GM19193 (cell line): ENCODE results near the gene ELOVL7.

Source experiments
- POLR2A ChIP-seq: IDR thresholded peaks from 4 replicates; pipeline ENCODE4 v1.6.1; 2011; ENCODE audit not compliant: insufficient read depth, insufficient read length; ENCODE audit errors: extremely low read depth

ELOVL7 gene

DNA sequence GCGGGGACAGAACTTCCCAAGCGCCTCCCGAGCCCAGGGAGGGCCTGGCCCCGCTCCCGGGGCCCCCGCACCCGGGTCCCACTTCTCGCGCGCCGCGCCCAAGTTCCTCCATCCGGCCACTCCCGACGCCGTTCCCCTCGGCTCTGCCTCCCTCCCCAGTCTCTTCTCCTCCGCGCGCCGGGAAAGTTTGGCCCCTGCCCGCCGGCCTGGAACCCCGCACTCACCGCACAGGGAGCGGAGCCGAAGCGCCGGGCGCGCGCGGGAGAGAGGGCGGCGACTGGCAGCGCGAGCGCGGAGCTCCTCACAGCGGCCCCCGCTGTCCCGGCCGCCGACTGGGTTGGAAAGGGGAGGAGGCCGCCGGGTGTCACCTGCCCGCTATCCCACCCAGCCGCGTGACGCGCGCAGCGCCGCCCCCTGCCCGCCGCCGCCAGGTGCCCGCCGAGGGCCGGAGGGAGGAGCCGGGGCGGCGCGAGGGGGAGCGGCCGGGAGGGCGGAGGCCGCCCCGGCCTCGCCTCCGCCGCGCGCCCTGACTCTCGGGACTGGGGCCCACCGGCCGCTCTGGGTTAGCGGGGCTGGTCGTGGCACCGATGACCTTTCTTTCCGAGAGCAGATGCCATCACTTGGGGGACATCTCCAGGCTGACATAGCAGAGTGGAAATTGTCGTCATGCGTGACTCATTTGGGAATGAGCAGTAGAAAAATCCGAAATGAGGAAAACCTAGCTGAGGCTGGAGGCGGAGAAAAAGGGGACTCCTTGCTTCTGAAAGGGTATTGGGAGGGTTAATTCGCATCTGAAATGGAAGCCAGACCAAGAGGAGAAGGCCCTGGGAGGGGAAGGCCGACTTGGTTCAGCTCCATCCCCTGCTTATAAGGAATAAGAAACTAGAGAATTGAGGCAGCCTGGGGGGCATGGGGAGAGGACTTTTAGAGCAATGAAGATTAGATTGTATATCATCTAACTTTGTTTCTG lies at the start of gene ELOVL7:
ELOVL7 (minus strand) TSS at position 334 of the 970 bp plus-strand sequence. CDS start 56,872 bp downstream, outside the sequence.
- no peak for TF ChIP-seq POLR2A

DNA sequence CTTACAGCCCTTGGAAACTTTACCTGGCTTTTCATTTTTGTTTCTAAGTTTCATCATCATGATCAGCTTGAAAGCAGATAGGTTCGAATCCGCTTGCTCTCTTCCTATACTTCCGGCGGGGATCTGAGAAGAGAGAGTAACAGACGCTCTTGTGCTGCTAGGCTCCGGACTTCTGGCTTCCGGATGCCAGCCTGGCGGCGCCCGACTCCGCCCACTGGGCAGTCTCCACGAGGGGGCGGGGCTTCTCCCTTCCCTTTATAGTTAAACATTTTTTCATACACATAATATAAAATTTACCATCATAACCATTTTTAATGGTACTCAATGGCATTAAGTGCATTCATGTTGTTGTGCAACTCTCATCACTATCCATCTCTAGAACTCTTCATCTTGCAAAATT lies 49.5 kb upstream of the ELOVL7 start:
- TF ChIP-seq POLR2A, result no peak

DNA sequence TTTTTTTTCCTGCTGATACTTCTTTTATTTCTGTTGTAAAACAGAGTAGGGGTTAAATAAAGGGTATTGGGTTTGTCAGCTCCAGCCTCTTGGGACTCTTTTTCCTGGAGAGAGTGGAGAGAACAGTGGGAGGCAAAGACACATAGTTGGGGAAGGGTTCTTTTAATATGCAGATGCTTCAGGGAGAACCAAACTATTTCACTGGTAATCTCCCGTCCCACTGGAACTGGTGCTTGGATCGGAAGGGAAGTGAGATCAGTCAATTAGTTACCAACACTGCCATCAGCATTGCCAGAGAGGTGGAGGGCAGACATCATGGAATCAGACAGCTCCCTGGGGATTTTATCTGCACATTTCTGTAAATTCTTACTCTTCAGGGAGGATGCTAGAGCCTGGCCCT lies 47.6 kb upstream of the ELOVL7 start:
- TF ChIP-seq POLR2A, result no peak

DNA sequence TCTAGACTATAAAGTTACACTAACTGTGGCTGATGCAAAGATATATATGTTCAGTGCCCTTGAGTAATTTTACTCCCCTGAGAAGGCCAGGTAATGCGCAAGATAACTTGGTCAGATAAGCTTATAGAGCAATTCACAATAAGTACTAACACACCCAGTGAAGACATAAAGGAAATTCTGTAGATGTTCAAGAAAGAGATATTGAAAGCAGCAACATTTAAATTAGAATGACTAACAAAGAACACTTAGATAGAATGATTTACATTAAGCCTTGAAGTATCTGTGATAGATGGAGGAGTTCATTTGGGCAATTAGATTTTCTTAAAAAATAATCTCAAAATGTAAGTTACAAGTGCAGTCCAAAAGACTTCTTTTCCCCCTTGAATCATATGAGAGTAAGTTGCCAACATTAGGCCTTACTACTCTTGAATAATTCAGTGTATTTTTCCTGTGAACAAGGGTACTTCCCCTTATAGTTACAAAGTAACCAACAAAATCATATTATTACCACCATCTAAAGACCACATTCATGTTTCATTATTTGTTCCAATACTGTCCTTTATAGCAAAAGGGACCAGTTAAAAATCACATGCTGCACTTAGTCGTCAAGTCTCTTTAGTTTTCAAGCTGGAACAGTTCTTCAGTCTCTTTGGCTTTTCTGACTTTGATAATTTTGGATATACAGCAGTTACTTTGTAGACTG lies 44.4 kb upstream of the ELOVL7 start:
- TF ChIP-seq POLR2A, result no peak

DNA sequence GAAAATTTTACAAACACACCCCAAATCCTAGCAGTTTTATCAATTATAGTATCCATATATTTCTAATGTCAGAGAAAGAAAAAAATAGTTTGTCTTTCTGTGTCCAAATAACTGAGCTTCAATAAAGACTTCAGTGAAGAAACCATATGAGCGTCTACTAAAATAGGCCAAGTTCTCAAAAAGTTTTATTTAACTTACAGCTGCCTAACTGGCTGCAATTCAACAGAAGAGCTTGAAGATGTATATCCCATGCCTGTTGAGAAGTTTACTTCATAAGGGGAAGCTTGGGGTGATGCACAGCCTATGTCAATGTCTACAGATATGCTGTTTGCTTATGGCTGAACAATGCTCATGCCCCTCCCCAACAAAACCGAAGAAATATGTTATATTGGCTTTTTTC lies 43.7 kb upstream of the ELOVL7 start:
- no peak for TF ChIP-seq POLR2A

DNA sequence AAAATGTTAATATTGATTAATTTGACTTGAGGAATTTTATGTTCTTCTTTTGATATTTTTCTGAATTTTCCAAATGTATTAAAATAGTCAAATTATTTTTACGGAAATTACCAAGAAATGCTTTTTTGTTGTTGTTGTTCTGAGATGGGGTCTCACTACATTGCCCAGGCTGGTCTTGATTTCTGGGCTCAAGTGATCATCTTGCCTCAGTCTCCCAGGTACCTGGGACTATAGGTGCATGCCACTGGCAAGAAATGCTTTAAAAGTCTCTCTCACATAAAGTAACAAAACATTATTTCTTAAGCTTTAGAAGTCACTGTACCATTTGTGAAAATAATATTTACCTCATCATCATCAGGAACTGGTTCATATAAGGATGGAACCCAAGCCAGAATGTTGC lies 43.0 kb upstream of the ELOVL7 start:
- TF ChIP-seq POLR2A, result no peak

DNA sequence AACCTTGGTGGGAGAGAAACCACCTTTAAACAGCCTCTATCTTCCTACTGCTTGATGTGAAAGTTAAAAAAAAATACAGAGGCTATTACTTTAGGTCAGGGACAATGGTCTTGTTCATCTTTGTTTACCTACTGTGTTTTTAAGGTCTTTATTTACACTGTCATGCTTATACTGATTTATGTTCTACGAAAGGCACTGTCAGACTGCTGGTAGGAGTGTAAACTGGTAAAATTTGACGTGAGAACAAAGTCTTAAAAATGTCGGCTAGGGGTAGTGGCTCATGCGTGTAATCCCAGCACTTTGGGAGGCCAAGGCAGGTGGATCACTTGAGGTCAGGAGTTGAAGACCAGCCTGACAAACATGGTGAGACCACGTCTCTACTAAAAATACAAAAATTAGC lies 42.1 kb upstream of the ELOVL7 start:
- TF ChIP-seq POLR2A, result no peak

DNA sequence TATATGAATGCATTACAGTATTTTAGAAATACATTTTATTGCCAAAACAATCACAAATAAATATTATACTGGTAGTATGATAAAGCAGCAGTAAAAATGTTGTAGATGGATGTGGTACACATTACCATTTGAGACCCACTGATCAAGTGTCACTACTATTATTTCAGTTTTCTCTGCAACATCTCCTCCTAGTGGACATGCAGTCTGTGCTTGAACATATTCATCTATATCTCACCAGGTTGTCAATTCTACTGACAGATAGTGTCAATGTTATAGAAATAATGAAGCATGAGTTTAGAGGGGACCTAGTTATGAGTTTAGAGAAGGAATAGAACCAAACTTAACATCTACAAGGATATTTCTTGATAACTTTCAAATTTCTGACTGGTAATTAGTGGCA lies 39.2 kb upstream of the ELOVL7 start:
- TF ChIP-seq POLR2A, result no peak

DNA sequence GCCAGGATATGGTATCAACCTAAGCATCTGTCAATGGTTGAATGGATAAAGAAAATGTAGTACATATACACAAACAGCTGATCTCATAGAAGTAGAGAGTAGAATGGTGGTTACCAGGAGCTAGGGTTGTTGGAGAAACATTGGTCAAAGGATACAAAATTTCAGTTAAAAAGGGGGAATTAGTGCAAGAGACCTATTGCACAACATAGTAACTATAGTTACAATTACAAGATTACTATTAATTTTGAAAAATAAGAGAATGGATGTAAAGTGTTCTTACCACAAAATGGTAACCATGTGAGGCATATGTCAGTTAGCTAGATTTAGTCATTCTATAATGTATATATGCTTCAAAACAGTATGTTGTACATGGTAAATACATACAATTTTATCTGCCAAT lies 28.8 kb upstream of the ELOVL7 start:
- TF ChIP-seq POLR2A, result no peak

DNA sequence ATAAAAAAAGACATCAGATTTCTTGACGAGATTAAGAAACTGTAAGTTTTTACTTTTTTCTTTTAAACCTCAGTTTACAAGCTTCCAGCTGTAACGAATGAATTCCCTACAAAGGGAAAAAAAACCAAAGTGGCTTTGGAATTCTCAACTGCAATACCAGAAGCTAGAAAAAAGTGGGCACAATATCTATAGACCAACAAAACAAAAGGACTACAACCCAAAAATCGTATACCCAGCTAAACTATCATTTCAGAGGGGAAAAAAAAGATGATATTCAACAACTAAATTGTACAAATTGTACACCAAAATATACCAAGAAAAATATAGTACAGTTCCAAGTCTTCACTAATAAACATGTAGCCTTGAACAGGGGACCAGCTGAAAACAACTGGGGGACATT lies 26.8 kb upstream of the ELOVL7 start:
- no peak for TF ChIP-seq POLR2A

DNA sequence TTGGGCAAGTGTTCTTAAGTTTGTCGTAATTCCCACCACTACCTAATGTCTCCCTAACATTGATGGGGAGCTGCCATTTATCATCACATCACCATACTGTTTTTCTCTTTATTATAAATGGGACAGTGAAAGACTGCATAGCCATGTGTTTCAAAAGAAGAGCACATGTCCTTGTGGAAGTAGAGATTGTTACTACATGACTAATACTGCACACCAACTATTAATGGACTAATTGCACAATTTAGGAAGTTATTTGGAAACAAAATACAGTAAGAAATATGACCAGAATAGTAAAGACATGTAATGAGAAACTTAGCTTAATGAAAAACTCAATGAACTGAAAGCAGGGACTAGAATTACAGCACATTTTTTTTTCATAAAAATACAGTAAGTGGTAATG lies 12.0 kb upstream of the ELOVL7 start:
- TF ChIP-seq POLR2A, result no peak

DNA sequence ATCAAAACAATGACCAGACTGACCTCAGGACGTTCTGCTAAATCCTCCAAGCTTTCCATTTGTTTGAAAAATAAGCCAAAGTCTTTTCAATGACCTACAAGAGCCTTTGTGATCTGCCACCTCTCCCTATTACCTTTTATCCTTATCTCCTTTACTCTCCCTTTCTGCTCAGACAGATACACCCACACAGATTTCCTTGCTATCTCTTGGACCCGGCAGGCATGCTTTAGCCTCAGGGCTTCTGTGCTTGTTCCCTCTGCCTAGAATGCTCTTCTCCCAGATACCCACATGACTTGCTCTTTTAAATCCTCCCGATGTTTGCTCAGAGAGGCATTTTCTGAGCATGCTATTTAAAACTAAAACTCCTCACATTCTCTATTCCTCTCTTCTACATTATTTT lies 8.9 kb upstream of the ELOVL7 start:
- TF ChIP-seq POLR2A, result no peak

DNA sequence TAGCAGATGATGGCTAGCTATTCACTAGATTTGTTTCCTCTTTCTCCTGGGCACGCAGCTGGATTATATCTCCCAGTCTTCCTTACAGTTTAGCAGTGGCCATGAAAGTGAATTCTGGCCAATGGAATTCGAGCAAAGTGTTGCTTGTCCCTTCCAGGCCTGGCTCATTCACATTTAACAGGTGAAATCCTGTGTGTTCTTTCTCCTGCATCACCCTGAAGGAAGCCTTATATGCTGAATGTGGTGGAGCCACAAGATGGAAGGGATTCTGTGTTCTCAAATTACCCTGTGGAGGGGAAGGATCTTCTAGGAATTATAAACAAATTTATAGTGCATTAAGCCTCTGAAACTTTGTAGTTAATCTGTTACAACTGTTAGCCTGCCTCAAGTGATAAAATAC lies 8.2 kb upstream of the ELOVL7 start:
- no peak for TF ChIP-seq POLR2A

DNA sequence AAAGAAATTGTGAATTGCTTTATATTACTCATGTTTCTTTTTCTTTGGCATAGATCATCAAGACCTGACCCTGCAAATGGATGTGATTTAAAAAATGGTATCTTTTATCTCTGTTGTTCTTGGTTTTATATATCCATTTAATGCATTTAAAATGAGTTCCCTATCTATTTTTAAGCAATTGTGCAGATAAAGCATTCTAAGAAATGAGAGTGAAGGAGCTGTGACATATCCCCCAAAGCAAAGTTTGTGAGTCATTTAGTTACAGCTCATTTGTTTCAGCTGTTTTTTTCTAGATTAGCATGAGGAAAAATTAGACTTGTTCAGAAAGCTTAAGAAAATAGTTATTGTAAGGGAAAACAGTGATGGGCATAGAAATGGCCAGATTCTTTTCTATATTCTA lies 7.6 kb upstream of the ELOVL7 start:
- TF ChIP-seq POLR2A, result no peak

DNA sequence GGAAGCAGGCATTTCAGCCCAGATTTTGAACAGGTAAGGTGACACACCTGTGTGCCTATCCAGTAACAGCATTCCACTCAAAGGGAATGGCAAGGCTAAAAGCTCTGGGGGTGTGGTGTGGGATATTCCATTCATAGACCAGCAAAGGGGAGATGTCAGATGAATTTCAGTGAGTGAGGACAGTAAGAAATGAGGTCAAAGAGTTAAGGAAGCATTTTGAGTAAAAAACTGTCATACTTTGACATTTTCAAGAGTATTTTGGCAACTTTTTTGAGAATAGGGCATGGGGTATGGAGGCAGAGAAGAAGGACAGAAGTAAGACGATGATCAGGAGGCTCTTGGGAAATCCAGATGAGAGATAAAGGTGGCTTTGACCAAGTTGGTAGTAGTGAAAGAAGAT lies 2.2 kb upstream of the ELOVL7 start:
- TF ChIP-seq POLR2A, result no peak

DNA sequence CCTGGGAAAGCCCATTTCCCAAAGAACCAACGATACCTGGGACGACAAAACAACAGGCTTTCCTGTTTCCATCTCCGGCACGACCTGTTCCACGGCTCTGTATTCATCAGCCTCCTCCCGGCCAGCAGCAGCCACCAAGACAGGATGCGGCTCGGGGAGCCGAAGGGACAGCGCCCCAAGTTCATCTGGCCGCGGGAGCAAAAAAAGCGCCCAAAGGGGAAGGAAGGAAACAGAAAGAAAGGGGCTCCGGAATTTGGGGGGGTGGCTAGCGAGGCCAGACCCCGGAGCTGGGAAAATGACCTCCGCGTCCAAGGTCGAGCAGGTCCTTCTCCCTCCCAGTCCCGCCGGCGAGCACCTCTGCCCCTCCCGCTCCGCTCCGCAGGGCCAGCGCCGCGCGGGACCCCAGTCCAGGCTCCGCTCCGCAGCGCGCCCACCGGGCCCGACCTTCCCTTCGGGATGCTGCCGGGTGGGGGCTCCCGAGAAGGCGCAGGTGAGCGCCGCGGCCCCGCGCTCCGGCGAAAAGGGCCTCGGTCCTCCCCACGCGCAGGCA lies 608 bp downstream of the ELOVL7 start:
- TF ChIP-seq POLR2A, result no peak
